A549 (cell line): Measurements from ENCODE around the gene SCN5A. TPM values are rescaled to one million over a fixed set of nuclear protein-coding genes. Genes with fewer than 3 reads are reported as not detected.

Experiments
- ATAC-seq, 2 experiments: fragments of 200-7000 bp in 1 of 2; fragments of >200 bp in 1 of 2; cut with Nextera tagmentation in 1 of 2; cut with Tn5 transposase in 1 of 2; 3 replicates each; pipeline versions ENCODE4 v1.8.0 to v1.9.1; 2018 to 2020; ENCODE audit warnings: mild to moderate bottlenecking in 1 of 2, moderate library complexity in 1 of 2
- CTCF ChIA-PET: fragments of 300-600 bp; sonication (Branson Sonifier 250); formaldehyde crosslinking; extraction: SDS; loops from one replicate; lab custom pipeline; 2021; ENCODE audit warnings: antibody characterized with exemption, inconsistent platforms; lab: Yijun Ruan, JAX
- POLR2A ChIA-PET: fragments of 350-600 bp; formaldehyde crosslinking; extraction: SDS; loops from one replicate; lab custom pipeline; 2021; ENCODE audit warnings: antibody characterized with exemption, inconsistent platforms; lab: Yijun Ruan, JAX
- DNase-seq, 2 experiments: peaks; one replicate each; pipeline versions ENCODE4 v3.0.0 to v3.0.0-alpha.2; 2011 to 2016; ENCODE audit warnings: low read depth in 1 of 2, low spot score in 1 of 2
- FAIRE-seq: peaks from 2 replicates; lab custom pipeline; 2011; peaks lifted over from hg19 to GRCh38; lab: Jason Lieb, UNC
- H3K27ac ChIP-seq, 2 experiments: fragments of >200 bp; sonication (Bioruptor Twin); formaldehyde crosslinking; 3 replicates each; pipeline ENCODE4 v1.5.1; 2016 to 2017
- H3K4me1 ChIP-seq: fragments of >200 bp; sonication (Bioruptor Twin); formaldehyde crosslinking; 3 replicates; pipeline ENCODE4 v1.6.1; 2016
- H3K4me2 ChIP-seq: fragments of >200 bp; sonication (Bioruptor Twin); formaldehyde crosslinking; 3 replicates; pipeline ENCODE4 v1.6.1; 2016
- H3K4me3 ChIP-seq: fragments of >200 bp; sonication (Bioruptor Twin); formaldehyde crosslinking; 3 replicates; pipeline ENCODE4 v1.5.1; 2016
- H3K9me3 ChIP-seq: fragments of >200 bp; sonication (Bioruptor Twin); formaldehyde crosslinking; 3 replicates; pipeline ENCODE4 v1.6.1; 2016
- BCL3 ChIP-seq: fragments of >200 bp; sonication (Bioruptor Twin); formaldehyde crosslinking; IDR thresholded peaks from 3 replicates; pipeline ENCODE4 v1.6.1; 2016
- BHLHE40 ChIP-seq: IDR thresholded peaks from 2 replicates; pipeline ENCODE4 v1.6.1; 2012; ENCODE audit warnings: low read depth, low read length, inconsistent platforms
- CBX2 ChIP-seq: fragments of 200-600 bp; sonication (generic); IDR thresholded peaks from 2 replicates; pipeline ENCODE4 v1.6.1; 2016; ENCODE audit warnings: low read depth, mild to moderate bottlenecking, borderline replicate concordance
- CHD2 ChIP-seq: fragments of 150-350 bp; IDR thresholded peaks from 2 replicates; pipeline ENCODE4 v1.6.1; 2014; ENCODE audit warnings: low read length; ENCODE audit not compliant: partially characterized antibody
- CTCF ChIP-seq: fragments of >200 bp; sonication (Bioruptor Twin); formaldehyde crosslinking; IDR thresholded peaks from 3 replicates; pipeline ENCODE4 v1.5.1; 2016
- E2F6 ChIP-seq: IDR thresholded peaks from 2 replicates; pipeline ENCODE4 v1.6.1; 2012; ENCODE audit warnings: low read depth, borderline replicate concordance
- EHF ChIP-seq: fragments of 250-450 bp; sonication (Bioruptor Pico); IDR thresholded peaks from 2 replicates; pipeline ENCODE4 v1.5.0; 2020; ENCODE audit warnings: mild to moderate bottlenecking
- FOSB ChIP-seq: fragments of 250-450 bp; sonication (Bioruptor Pico); IDR thresholded peaks from 2 replicates; pipeline ENCODE4 v1.5.0; 2020; ENCODE audit warnings: mild to moderate bottlenecking, moderate library complexity
- HMGXB4 ChIP-seq: fragments of 250-450 bp; sonication (Bioruptor Pico); IDR thresholded peaks from 2 replicates; pipeline ENCODE4 v1.5.0; 2021; ENCODE audit warnings: mild to moderate bottlenecking, moderate library complexity, borderline replicate concordance
- HOXB5 ChIP-seq: fragments of 250-450 bp; sonication (Bioruptor Pico); IDR thresholded peaks from 2 replicates; pipeline ENCODE4 v1.5.0; 2020; ENCODE audit warnings: mild to moderate bottlenecking, moderate library complexity
- JUNB ChIP-seq: fragments of >200 bp; sonication (Bioruptor Twin); formaldehyde crosslinking; IDR thresholded peaks from 2 replicates; pipeline ENCODE4 v1.6.1; 2016
- MAFK ChIP-seq: fragments of 450-650 bp; IDR thresholded peaks from 2 replicates; pipeline ENCODE4 v1.6.1; 2014; ENCODE audit not compliant: partially characterized antibody
- MAX ChIP-seq: IDR thresholded peaks from 2 replicates; pipeline ENCODE4 v1.6.1; 2012
- NPAS2 ChIP-seq: fragments of 250-450 bp; sonication (Bioruptor Pico); IDR thresholded peaks from 2 replicates; pipeline ENCODE4 v1.8.0; 2022; ENCODE audit warnings: mild to moderate bottlenecking, moderate library complexity, borderline replicate concordance
- NR3C1 ChIP-seq: fragments of >200 bp; sonication (Bioruptor Twin); formaldehyde crosslinking; IDR thresholded peaks from 3 replicates; pipeline ENCODE4 v1.6.1; 2017
- PBX3 ChIP-seq: IDR thresholded peaks from 2 replicates; pipeline ENCODE4 v1.6.1; 2012
- PHF8 ChIP-seq: fragments of 200-600 bp; sonication (generic); IDR thresholded peaks from 2 replicates; pipeline ENCODE4 v1.6.1; 2016; ENCODE audit warnings: low read depth, mild to moderate bottlenecking, antibody characterized with exemption, moderate library complexity, borderline replicate concordance
- POLR2AphosphoS2 ChIP-seq: conservative IDR thresholded peaks from 2 replicates; pipeline ENCODE4 v1.6.1; 2012; ENCODE audit warnings: low read length, improper control_type of control experiment, inconsistent platforms
- RAD21 ChIP-seq, 2 experiments: fragments of >200 bp in 1 of 2; sonication (Bioruptor Twin) in 1 of 2; formaldehyde crosslinking in 1 of 2; IDR thresholded peaks in 1 of 2; conservative IDR thresholded peaks in 1 of 2; 2 replicates in 1 of 2; 3 replicates in 1 of 2; pipeline ENCODE4 v1.6.1; 2012 to 2018; ENCODE audit warnings: inconsistent platforms in 1 of 2
- SMC3 ChIP-seq: fragments of >200 bp; sonication (Bioruptor Twin); formaldehyde crosslinking; IDR thresholded peaks from 3 replicates; pipeline ENCODE4 v1.6.1; 2018; ENCODE audit warnings: inconsistent platforms
- TP53 ChIP-seq: fragments of 250-450 bp; sonication (Bioruptor Pico); IDR thresholded peaks from 2 replicates; pipeline ENCODE4 v1.5.0; 2021; ENCODE audit warnings: mild to moderate bottlenecking, moderate library complexity
- ZSCAN20 ChIP-seq: fragments of 250-450 bp; sonication (Bioruptor Pico); IDR thresholded peaks from 2 replicates; pipeline ENCODE4 v1.8.0; 2022; ENCODE audit warnings: mild to moderate bottlenecking, moderate library complexity
- WGBS: methylation state at CpG from one replicate; pipeline ENCODE4 v1.1.6; 2017; ENCODE audit errors: missing lambda C conversion rate; 5-methylcytosine and 5-hydroxymethylcytosine counted together
- polyA plus RNA-seq, 4 experiments: library from polyadenylated mRNA; depleted of rRNA in 3 of 4; stranded (reverse); fragments of >200 nt; fragmentation: RNase III in 1 of 4; extraction: RNeasy Plus Mini Kit Qiagen cat#74134 plus additional on column Dnase treatment in 1 of 4; gene quantifications; 2 replicates in 3 of 4; 3 replicates in 1 of 4; pipeline ENCODE4 v1.2.3, GENCODE V29; 2011 to 2017

SCN5A gene
- polyA plus RNA-seq, 2 of the 4 experiments (the other 2 are of a cell fraction): 0.09 to 0.19 TPM

- FAIRE-seq (no peak), DNase-seq (peak in 1 of 2 experiments; percentile 64), ATAC-seq (peak; percentile 35 to 76; a peak in 3 of 6 replicates)
- ChIA-PET CTCF (interaction anchor here (0.6 to 5.7 kb wide), 20 partner anchors 9 to 309 kb away, joined by 3 to 47 read pairs (median 4); partner anchors contain the start of genes EXOG and XYLB), POLR2A (no interaction called here)
- 17% methylated on average over 7 of the region's 7 CpGs for WGBS
- Histone ChIP-seq H3K27ac (no peak overlapping the region), H3K4me3 (no peak overlapping the region), H3K4me2 (no peak overlapping the region), H3K4me1 (no peaks in the 10 kb centered on the region), H3K9me3 (no peaks in the 10 kb centered on the region)
- TF ChIP-seq ZSCAN20 (CRISPR knock-in tag) (no peak), CHD2 (no peak), NPAS2 (CRISPR knock-in tag) (no peak), CTCF (peak; percentile 63; the same call in 2 of the 3 replicates), BHLHE40 (no peak), JUNB (no peak), HMGXB4 (CRISPR knock-in tag) (no peak), MAFK (peak; percentile 57), SMC3 (peak; percentile 35; the same call in 1 of the 3 replicates), POLR2AphosphoS2 (no peak), EHF (CRISPR knock-in tag) (no peak), FOSB (CRISPR knock-in tag) (no peak), BCL3 (no peak), HOXB5 (CRISPR knock-in tag) (no peak), RAD21 (conservative IDR thresholded peaks at IDR 0.05 in 1 of 2, IDR thresholded peaks at IDR 0.05 in 1 of 2) (peak; percentile 57 to 59), PBX3 (no peak), E2F6 (no peak), TP53 (CRISPR knock-in tag) (no peak), MAX (no peak), CBX2 (no peak), NR3C1 (no peak), PHF8 (no peak)
These were observed 6.3 kb upstream of the SCN5A start for GRCh38 chr3:38655708-38656300.
